HEK293 (cell line): ENCODE data around the gene MDM4.

Source experiments
- CTCF ChIP-seq: fragments of 450-650 bp; formaldehyde crosslinking; IDR thresholded peaks from 2 replicates; pipeline ENCODE4 v1.5.1; 2016; ENCODE audit warnings: missing biosample characterization, missing genetic modification characterization
- KLF16 ChIP-seq: fragments of 450-650 bp; formaldehyde crosslinking; IDR thresholded peaks from 2 replicates; pipeline ENCODE4 v1.5.1; 2017; ENCODE audit warnings: missing biosample characterization, missing genetic modification characterization

- no peak for TF ChIP-seq CTCF (tag by site-specific recombination)
- no peak for TF ChIP-seq KLF16
Observed at GRCh38 chr1:204495777-204496176, 20.4 kb upstream of the MDM4 start.
